ENCODE measurements around the gene NACC2. TPM values are rescaled to one million over a fixed set of nuclear protein-coding genes. Genes with fewer than 3 reads are reported as not detected.

The NACC2 gene
- total and polyA plus RNA-seq, 2 donors (not counting 1 experiment from before 2014, with no cell fraction given): 0.34 to 1.9 TPM

DNA sequence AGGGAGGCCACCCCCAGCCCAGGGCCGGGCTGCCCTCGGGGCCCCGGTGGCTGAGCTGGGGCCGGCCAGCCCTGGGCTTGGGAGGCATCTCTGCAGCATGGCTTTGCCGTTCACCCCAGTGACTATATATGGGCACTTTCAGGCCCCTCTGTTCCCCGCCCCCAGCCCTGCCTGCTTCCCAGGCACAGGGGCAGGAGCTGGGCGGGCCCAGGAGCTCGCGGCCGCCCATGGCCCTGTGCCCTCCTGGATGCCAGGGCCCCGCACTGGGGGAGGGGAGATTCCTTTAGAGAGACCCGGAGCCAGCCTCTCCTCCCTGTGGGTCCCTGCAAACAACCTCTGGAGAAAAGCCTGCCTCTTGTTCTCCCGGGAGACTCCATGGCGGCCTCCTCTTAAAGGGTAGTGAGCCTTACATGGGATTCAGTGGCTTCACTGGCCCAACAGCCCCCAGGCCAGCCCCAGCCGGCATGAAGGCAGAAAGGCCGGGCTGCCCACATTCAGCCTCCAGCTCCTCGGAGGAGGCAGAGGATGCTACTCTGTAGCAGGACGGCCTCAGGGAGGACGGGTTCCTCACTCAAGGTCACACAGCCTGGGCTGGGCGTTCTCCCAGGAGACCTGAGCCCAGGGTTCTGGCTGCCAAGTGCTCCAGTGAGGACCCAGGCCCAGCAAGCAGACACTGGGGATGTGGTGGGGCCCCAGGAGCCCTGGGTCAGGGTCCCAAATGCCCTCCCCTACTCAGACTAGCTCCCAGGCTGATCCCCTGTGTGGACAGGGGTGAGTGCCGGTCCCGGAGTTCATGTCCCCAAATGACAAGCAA lies 4.1 kb downstream of the NACC2 start:
- no peak overlapping the region for H3K4me3 ChIP-seq (ENCODE audit: control extremely low read depth in 1 of 5, extremely low read depth in 1 of 5, insufficient read depth in 1 of 5, low read depth in 2 of 5, low read length in 4 of 5)
- Mint-ChIP-seq H3K27ac (no peak overlapping the region), H3K9me3 (ENCODE audit: insufficient read depth) (no peaks in the 10 kb centered on the region), H3K4me3 (no peak overlapping the region), H3K4me1 (peaks cover 9% of the 10 kb centered on the region), H3K27me3 (peaks cover 26% of the 10 kb centered on the region)
- intact Hi-C loops (cut with micrococcal nuclease): no loop called here
- H4K20me1 ChIP-seq (ENCODE audit: control insufficient read depth, insufficient read depth, low read length, poor library complexity, severe bottlenecking): no peaks in the 10 kb centered on the region
- peaks cover 10 to 15% of the 10 kb centered on the region in 2 donors for H3K4me1 ChIP-seq (ENCODE audit: control insufficient read depth in 2 of 2, insufficient read depth in 2 of 2, low read length in 2 of 2)
- peaks cover 0 to 54% (median 12%) of the 10 kb centered on the region in 4 experiments for H3K27me3 ChIP-seq (replicated peaks in 1 of 4; ENCODE audit: control extremely low read depth in 1 of 4, control insufficient read depth in 3 of 4, insufficient read depth in 4 of 4, low read length in 3 of 4)
- WGBS (ENCODE audit: insufficient coverage): 95% methylated on average over 18 of the region's 22 CpGs
- H2AFZ ChIP-seq (ENCODE audit: insufficient read depth, low read depth, low read length, poor library complexity, severe bottlenecking): no peak overlapping the region
- POLR2A ChIA-PET: no interaction called here
- CTCF ChIA-PET: interaction anchor here (1.2 to 3.5 kb wide), 3 partner anchors 16 to 31 kb away, joined by 3 to 56 read pairs (median 7); no protein-coding TSS in a partner anchor
- H3K9me3 ChIP-seq (ENCODE audit: control extremely low read depth in 1 of 3, control insufficient read depth in 2 of 3, insufficient read depth in 1 of 3, low read length in 2 of 3): peaks cover 0 to 3% (median 0%) of the 10 kb centered on the region in 3 donors
- no peak for ATAC-seq (ENCODE audit: low read depth)
- no peaks in the 10 kb centered on the region for H3K79me2 ChIP-seq (ENCODE audit: control insufficient read depth, insufficient read depth, low read length)
- DNase-seq: no peak
- no peak overlapping the region for H3K27ac ChIP-seq (ENCODE audit: low read length in 2 of 2)
- no peaks in the 10 kb centered on the region for H3K36me3 ChIP-seq (replicated peaks in 1 of 2; ENCODE audit: control extremely low read depth in 1 of 2, control insufficient read depth in 1 of 2, extremely low read depth in 1 of 2, insufficient read depth in 2 of 2, low read length in 1 of 2)
- no peak overlapping the region for H3K4me2 ChIP-seq (replicated peaks; ENCODE audit: low read depth, low read length, poor library complexity, severe bottlenecking)
- no peak overlapping the region for H3K9ac ChIP-seq (ENCODE audit: low read length)
- no peak for TF ChIP-seq EZH2 (IDR thresholded peaks at IDR 0.05; ENCODE audit: borderline replicate concordance, insufficient read depth, low read depth, low read length, poor library complexity, severe bottlenecking)
- TF ChIP-seq, protein P1, sequence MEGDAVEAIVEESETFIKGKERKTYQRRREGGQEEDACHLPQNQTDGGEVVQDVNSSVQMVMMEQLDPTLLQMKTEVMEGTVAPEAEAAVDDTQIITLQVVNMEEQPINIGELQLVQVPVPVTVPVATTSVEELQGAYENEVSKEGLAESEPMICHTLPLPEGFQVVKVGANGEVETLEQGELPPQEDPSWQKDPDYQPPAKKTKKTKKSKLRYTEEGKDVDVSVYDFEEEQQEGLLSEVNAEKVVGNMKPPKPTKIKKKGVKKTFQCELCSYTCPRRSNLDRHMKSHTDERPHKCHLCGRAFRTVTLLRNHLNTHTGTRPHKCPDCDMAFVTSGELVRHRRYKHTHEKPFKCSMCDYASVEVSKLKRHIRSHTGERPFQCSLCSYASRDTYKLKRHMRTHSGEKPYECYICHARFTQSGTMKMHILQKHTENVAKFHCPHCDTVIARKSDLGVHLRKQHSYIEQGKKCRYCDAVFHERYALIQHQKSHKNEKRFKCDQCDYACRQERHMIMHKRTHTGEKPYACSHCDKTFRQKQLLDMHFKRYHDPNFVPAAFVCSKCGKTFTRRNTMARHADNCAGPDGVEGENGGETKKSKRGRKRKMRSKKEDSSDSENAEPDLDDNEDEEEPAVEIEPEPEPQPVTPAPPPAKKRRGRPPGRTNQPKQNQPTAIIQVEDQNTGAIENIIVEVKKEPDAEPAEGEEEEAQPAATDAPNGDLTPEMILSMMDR (IDR thresholded peaks at IDR 0.05): no peak
